GM18867 (cell line): ENCODE measurements around the gene SLC9A1.
A peak's percentile ranks its signal among the peaks of the same experiment; 100 is the strongest.

Source experiments
- ATAC-seq: cut with Tn5 transposase; IDR thresholded peaks from one replicate; pipeline ENCODE4 v1.9.1; 2021; ENCODE audit warnings: mild to moderate bottlenecking, moderate library complexity; ENCODE audit not compliant: unreplicated experiment

Gene SLC9A1

DNA sequence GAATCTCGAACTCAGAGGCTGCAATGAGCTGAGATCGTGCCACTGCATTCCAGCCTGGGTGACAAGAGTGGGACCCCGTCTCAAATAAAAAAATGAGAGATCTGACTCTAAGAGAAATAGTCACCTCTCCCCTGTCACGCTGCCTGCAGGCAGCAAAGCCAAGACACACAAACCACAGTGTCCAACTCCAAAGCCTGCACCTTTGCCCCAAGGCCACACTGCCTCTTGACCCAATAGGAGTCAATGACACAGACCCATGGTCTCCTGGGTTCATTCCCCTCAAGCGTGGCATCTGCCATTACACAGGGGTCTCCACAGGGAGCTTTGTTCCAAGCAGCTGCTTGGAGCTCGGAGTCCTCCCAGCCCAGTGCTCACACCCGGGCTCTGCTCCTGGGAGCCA, 46.3 kb downstream of the SLC9A1 start:
- no peak for ATAC-seq

GRCh38 chr1:27106561-27107323, 48.2 kb downstream of the SLC9A1 start:
- peak; percentile 44 for ATAC-seq

DNA sequence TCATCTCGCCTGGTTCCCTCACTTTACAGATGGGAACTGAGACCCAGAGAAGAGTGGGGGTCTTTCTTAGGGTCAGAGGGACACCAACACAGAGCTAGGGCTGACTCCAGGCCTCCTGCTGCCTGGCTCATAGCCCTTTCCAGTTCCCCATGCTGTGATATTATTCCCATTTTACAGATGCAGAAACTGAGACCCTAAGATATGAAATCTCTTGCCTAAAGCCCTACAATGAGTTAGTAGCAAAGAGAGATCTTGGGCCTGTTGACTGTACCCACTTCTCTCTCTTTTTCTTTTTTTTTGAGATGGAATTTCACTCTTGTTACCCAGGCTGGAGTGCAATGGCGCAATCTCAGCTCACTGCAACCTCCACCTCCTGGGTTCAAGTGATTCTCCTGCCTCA, 49.9 kb downstream of the SLC9A1 start:
- ATAC-seq = no peak

DNA sequence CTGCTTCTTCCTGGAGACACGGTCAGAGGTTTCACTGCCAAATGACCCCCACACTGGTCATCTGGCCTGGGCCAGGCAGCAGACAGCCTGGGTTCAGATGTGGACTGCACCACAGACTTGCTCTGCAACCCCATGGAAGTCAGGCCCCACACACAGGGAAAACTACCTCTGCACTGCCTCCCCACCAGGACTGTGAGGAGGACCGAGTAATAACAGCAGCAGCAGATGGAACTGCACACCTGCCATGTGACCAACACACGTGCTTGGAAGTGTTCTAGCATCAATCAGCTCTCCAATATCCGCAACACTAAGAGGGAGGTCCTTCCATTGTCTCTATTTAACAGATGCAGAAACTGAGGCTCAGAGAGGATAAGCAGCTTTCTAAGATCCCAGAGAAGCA, 51.4 kb downstream of the SLC9A1 start:
- no peak for ATAC-seq

- ATAC-seq = no peak
Measured at GRCh38 chr1:27102707-27103468, 52.0 kb downstream of the SLC9A1 start.

GRCh38 chr1:27102134-27102706, 52.7 kb downstream of the SLC9A1 start:
- no peak for ATAC-seq

DNA sequence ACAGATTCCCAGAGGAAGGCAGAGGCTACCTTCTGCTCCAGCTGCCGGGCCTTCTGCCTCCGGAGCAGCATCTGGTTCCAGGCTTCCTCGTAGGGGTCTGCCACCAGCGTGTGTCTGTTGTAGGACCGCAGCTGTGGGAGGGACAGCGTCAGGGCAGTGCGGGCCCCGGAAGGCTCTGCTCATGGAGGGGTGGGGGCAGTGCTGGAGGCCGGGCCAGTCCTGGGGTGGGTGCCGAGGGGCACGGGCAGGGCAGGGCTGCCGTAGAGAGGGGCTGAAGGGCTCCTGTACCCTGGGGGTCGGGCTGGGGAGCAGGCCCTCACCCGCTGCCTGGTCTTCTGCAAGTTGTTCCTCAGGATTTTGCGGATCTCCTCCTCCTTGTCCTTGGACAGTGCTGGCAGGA, 53.2 kb downstream of the SLC9A1 start:
- no peak for ATAC-seq

DNA sequence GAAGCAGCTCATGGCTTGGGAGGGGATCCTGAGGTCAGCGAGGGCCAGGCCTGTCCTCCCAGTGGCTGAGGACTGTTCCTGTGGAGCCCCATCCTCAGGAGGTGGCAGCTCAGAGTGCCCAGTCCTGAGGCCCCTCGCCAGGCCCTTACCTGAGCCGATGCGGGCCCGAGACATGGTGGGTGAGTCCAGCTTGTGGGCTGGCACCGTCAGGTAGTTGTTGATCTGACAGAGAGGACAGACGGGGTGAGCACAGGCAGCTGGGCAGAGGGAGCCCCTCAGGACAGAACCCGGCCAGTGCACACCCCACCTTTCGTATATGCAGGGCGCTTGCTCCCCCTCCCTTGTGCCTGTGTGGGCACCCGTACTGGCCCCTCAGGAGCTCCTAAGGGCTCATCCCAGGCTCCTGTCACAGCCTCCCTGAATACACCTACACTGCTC, 53.9 kb downstream of the SLC9A1 start:
- ATAC-seq = no peak

DNA sequence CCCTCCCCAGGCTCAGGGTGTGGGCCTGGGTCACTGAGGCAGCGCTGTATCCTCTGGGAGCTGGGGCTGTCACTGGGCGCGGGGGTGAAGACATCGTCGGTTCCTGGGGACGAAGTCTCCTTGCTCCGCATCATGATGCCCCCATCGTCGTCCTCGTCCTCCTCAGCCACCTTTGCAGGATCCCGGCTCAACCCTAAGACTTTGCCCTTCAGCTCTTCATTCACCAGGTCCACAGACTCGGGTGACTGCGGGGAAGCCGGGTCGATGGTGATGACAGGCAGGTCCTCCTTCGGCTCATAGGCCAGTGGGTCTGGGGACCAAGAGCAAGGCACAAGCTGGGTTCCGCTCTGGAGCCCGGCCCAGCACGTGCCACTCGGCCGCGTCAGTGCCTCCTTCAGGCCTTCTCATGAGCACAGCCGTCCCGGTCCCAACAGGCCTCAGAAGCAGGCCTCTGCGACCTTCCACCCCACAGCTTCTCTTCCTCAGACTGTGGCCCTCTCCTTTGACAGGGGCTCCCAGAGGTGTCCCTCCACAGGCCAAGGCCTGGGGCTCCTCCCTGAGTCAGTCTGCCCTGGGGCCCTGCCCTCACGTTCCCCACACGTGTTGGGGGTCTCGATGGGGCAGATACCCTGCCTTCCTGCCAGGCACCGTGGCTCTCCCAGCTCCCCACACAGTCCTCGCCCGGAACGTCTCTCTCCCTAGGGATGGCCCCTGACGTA, 54.4 kb downstream of the SLC9A1 start:
- no peak for ATAC-seq

DNA sequence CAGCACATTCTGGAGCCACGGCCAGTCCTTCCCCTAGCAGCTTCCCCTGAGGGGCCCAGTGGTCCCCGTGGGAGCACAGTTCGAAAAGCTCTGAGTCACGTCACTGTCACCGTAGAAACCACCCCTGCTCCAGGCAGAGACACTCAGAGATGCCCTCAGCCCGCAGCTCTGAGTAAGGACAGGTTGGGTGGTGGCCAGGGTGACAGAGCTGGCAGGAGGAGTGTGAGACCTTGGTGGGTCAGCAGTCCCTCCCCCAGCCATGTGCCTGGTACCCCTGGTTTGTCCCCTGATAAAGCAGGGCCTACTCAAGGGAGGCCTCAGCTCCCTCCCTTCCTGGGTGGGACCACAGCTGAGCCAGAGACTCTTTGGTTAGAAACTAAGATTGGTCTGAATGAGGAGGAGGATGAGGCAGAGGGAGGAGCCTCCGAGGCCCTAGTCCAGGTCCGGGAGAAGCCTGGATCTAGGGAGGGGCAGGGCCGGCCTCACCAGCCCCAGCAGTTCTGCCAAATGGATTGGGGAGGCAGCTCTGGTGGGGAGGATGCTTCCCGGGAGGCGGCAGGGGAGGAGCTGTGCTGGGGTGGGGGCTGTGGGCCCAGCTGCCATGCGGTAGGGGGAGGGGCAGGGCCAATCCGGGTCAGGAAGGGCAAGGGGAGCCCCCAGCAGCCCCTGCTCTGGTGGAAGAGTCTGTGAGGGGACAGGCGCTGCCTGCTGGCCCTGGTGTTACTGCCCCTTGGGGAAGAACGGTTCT, 55.2 kb downstream of the SLC9A1 start:
- no peak for ATAC-seq

- no peak for ATAC-seq
Measured at GRCh38 chr1:27099135-27099586, 55.8 kb downstream of the SLC9A1 start.

- no peak for ATAC-seq
Measured at GRCh38 chr1:27098431-27099134, 56.3 kb downstream of the SLC9A1 start.

DNA sequence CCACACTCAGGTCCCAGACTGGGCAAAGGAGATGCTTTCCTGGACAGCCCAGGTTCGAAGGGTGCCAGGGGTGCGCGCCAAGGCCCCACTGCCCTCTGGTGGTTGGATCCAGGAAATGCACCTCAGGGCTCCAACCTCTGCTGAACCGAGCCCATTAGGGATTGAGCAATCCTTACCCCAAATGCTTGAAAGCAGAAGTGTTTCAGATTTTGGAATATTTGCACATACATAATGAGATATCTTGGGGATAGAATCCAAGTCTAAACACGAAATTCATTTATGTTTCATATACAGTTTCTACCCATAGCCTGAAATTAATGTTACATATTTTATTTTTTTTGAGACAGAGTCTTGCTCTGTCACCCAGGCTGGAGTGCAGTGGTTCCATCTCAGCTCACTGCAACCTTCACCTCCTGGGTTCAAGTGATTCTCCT, 57.4 kb downstream of the SLC9A1 start:
- no peak for ATAC-seq

DNA sequence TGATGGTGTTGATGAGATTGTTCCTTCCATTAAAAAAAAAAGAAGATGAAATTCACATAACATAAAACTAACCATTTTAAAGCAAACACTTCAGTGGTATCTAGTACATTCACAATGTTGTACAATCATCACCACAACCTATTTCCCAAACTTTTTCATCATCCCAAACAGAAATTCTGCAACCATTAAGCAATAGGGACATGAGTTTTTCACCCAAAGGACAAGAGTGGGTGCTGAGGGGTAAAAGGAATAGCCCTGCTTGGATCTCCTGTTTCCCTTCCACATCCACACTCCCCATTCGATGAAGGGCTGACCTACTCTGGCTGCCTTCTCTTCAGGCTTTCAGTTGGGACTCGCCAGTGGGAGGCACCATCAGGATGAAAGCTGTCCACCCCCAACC, 59.3 kb downstream of the SLC9A1 start:
- no peak for ATAC-seq

- ATAC-seq = no peak
Measured at GRCh38 chr1:27092888-27093287, 62.0 kb downstream of the SLC9A1 start.

DNA sequence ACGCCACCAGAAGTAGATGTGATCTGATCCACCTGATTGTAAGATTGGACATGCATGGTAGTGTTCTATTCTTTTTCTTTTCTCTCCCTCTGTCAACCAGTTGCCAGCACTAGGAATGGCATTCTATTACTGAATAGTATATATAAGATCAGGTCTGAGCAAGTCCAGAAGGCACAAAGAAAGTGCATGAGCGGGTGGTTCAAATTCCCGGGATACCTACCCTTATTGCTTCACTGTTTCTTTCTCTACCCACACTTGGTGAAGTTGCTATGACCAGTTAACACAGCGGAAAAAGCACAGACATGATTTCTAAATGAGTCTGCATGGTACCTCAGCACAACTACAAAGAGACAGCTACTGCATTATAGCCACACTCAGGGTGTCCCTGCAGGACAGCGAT, 64.0 kb downstream of the SLC9A1 start:
- no peak for ATAC-seq

DNA sequence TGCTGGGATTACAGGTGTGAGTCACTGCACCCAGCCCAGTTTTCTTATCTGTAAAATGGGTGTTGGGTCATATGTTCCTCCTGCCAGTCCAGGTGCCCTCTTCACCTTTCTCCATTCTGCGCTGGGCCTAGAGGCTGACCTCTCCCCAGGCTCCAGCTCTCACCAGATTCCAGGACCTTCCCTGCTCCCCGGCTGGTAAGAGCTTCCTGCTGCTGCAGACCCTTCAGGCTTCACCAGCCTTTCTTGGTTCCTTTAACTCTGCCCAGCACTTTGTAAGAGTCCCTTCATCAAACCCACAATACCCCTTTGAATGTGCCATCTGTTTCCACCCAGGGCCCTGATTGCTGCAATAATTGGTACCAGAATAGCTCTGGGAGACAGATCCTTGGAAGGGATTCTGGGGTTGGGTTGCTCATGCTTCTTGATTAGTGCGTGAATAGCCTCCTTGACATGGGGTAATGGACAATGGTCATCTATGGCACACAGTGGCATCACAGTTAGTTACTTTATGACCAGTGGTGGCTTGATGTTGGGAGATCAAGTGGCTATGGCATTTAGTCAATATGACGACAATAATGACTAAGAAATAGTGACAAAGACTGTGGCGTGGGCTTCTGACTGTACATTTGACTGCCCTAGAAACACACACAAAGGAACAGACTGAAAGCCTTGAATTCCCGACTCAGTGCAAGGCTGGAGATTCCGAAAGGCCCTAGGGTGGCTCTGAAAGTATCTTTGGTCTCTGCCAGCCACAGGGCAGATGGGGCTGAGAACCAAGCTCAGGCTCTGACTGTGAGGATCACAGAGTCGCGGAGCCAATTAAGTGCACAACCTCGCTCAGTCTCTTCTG, 67.3 kb downstream of the SLC9A1 start:
- no peak for ATAC-seq

DNA sequence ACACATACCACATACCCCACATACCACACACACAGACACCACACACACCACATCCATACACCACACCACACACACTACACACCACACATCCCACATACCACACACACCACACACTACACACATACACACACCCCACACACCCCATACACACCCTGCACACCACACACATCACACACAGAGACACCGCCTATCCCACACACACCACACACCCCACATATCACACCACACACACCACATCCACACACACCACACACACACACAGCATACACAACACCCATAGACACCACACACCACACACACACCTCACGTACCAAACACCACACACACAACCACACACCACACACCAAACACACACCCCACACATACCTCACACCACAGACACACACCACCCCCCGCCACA, 68.3 kb downstream of the SLC9A1 start:
- no peak for ATAC-seq

GRCh38 chr1:27086026-27086425, 68.9 kb downstream of the SLC9A1 start:
- no peak for ATAC-seq
